Uterus (tissue), 2 donors: ENCODE results near the gene PLCL1.

Experiments
- CTCF ChIP-seq, 4 experiments: fragments of 200-600 bp in 2 of 4; fragments of 450-650 bp in 2 of 4; sonication (generic) in 2 of 4; IDR thresholded peaks; one replicate each; pipeline ENCODE4 v1.5.1; 2016 to 2019; ENCODE audit warnings: antibody characterized with exemption in 4 of 4, mild to moderate bottlenecking in 2 of 4, moderate library complexity in 1 of 4
- POLR2A ChIP-seq, 2 donors: fragments of 450-650 bp; IDR thresholded peaks; one replicate each; pipeline ENCODE4 v1.6.1; 2016; ENCODE audit warnings: antibody characterized with exemption in 2 of 2, mild to moderate bottlenecking in 1 of 2, moderate library complexity in 1 of 2

DNA sequence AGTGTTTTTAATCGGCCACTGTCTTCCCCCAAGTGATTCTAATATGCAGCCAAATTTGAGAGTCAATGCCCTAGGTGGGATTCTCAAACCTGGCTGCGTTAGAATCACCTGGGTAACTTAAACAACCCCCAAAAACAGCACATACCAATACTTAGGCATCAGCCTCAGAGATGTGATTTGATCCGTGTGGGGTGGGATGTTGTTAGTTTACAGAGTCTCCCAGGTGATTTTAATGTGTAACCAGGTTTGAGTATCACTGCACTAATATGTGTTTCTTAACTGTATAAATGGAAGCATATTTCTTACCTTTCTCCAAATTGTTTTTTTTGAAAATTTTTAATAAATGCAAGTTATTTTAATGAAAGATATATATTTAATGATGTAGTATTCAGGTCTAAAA lies 135.4 kb downstream of the PLCL1 start:
- TF ChIP-seq POLR2A (IDR thresholded peaks at IDR 0.05) (no peak), CTCF (IDR thresholded peaks at IDR 0.05) (no peak)
